BE2C (cell line): Measurements from ENCODE around the gene ARFGEF2.

Source experiments
- DNase-seq: peaks from one replicate; pipeline ENCODE4 v3.0.0-alpha.2; 2020
- H3K27me3 ChIP-seq: fragments of 250-450 bp; sonication (Bioruptor Pico); 2 replicates; pipeline ENCODE4 v1.5.1; 2020; ENCODE audit warnings: mild to moderate bottlenecking
- H3K36me3 ChIP-seq: fragments of 250-450 bp; sonication (Bioruptor Pico); 2 replicates; pipeline ENCODE4 v1.5.1; 2020; ENCODE audit warnings: mild to moderate bottlenecking
- H3K4me1 ChIP-seq: fragments of 250-450 bp; sonication (Bioruptor Pico); 2 replicates; pipeline ENCODE4 v1.5.1; 2020
- H3K4me3 ChIP-seq: 2 replicates; pipeline ENCODE4 v1.5.1; 2011; ENCODE audit warnings: low read depth, low read length
- H3K9me3 ChIP-seq: fragments of 250-450 bp; sonication (Bioruptor Pico); 2 replicates; pipeline ENCODE4 v1.5.1; 2020
- CTCF ChIP-seq: IDR thresholded peaks from 2 replicates; pipeline ENCODE4 v1.5.1; 2012; ENCODE audit warnings: mild to moderate bottlenecking, low read depth, low read length

Gene ARFGEF2

GRCh38 chr20:48983423-48984400 lies 62.2 kb downstream of the ARFGEF2 start:
- no peak; the same call in 1 of the 2 replicates for TF ChIP-seq CTCF
- H3K27me3 ChIP-seq = no peaks in the 10 kb centered on the region
- peaks cover 16% of the 10 kb centered on the region for H3K4me1 ChIP-seq
- peaks cover 4% of the 10 kb centered on the region for H3K9me3 ChIP-seq
- H3K36me3 ChIP-seq = peaks cover 45% of the 10 kb centered on the region
- peak; percentile 81 for DNase-seq
- H3K4me3 ChIP-seq = no peak overlapping the region

- no peaks in the 10 kb centered on the region for H3K27me3 ChIP-seq
- H3K4me3 ChIP-seq = no peak overlapping the region
- peaks cover 16% of the 10 kb centered on the region for H3K4me1 ChIP-seq
- TF ChIP-seq CTCF = no peak
- peaks cover 4% of the 10 kb centered on the region for H3K9me3 ChIP-seq
- no peak for DNase-seq
- H3K36me3 ChIP-seq = peaks cover 55% of the 10 kb centered on the region
Measured at GRCh38 chr20:48984575-48985219, 63.2 kb downstream of the ARFGEF2 start.

- Histone ChIP-seq H3K27me3 (no peaks in the 10 kb centered on the region), H3K4me3 (no peak overlapping the region), H3K9me3 (peaks cover 4% of the 10 kb centered on the region), H3K36me3 (peaks cover 75% of the 10 kb centered on the region), H3K4me1 (peaks cover 16% of the 10 kb centered on the region)
- TF ChIP-seq CTCF = peak; percentile 75
- DNase-seq = peak; percentile 26
Measured at GRCh38 chr20:48986899-48987298, 65.4 kb downstream of the ARFGEF2 start.

GRCh38 chr20:48990467-48990866 lies 69.0 kb downstream of the ARFGEF2 start:
- DNase-seq = no peak
- Histone ChIP-seq H3K36me3 (peaks cover 86% of the 10 kb centered on the region), H3K4me1 (no peaks in the 10 kb centered on the region), H3K9me3 (no peaks in the 10 kb centered on the region), H3K27me3 (no peaks in the 10 kb centered on the region), H3K4me3 (no peak overlapping the region)
- no peak for TF ChIP-seq CTCF

- H3K36me3 ChIP-seq = peaks cover 71% of the 10 kb centered on the region
- H3K4me1 ChIP-seq = no peaks in the 10 kb centered on the region
- no peak for DNase-seq
- H3K27me3 ChIP-seq = no peaks in the 10 kb centered on the region
- no peak overlapping the region for H3K4me3 ChIP-seq
- no peak for TF ChIP-seq CTCF
- no peaks in the 10 kb centered on the region for H3K9me3 ChIP-seq
Measured at GRCh38 chr20:48995589-48995988, 74.1 kb downstream of the ARFGEF2 start.
